DMS 273 (cell line): ENCODE measurements around the gene CABP2.
"Not testable (repeated sequence)": the region's sequence is repeated elsewhere in the genome, so short reads cannot be mapped to it uniquely, and the experiment has no call there.

Experiments
- DNase-seq: peaks from one replicate; lab custom pipeline; 2025; ENCODE audit not compliant: unreplicated experiment; lab: John Stamatoyannopoulos, UW

Gene CABP2

GRCh38 chr11:67539550-67539949 is 16.3 kb upstream of the CABP2 start:
- peak; percentile 12 for DNase-seq

GRCh38 chr11:67538823-67539505 is 15.7 kb upstream of the CABP2 start:
- no peak for DNase-seq

GRCh38 chr11:67538306-67538705 is 15.1 kb upstream of the CABP2 start:
- no peak for DNase-seq

- no peak for DNase-seq
Observed at GRCh38 chr11:67535561-67535960, 12.3 kb upstream of the CABP2 start.

- peak; percentile 42 for DNase-seq
Observed at GRCh38 chr11:67534070-67534679, 10.9 kb upstream of the CABP2 start.

GRCh38 chr11:67532889-67533288 is 9.6 kb upstream of the CABP2 start:
- no peak for DNase-seq

- DNase-seq, result peak; percentile 15
Observed at GRCh38 chr11:67530282-67530592, 7.0 kb upstream of the CABP2 start.

GRCh38 chr11:67528376-67528775 is 5.1 kb upstream of the CABP2 start:
- DNase-seq, result no peak

- DNase-seq, result no peak
Observed at GRCh38 chr11:67525275-67525976, 2.2 kb upstream of the CABP2 start.

- DNase-seq, result no peak
Observed at GRCh38 chr11:67524480-67524808, 1.2 kb upstream of the CABP2 start.

GRCh38 chr11:67523556-67524479 is 572 bp upstream of the CABP2 start:
- no peak for DNase-seq

GRCh38 chr11:67522338-67522737 is 908 bp downstream of the CABP2 start:
- DNase-seq, result no peak

- DNase-seq, result no peak
Observed at GRCh38 chr11:67521924-67522323, 1.3 kb downstream of the CABP2 start.

- DNase-seq, result no peak
Observed at GRCh38 chr11:67520856-67521824, 2.1 kb downstream of the CABP2 start.

GRCh38 chr11:67519726-67520125 is 3.5 kb downstream of the CABP2 start:
- no peak for DNase-seq

GRCh38 chr11:67517784-67518552 is 5.3 kb downstream of the CABP2 start:
- no peak for DNase-seq

- DNase-seq, result no peak
Observed at GRCh38 chr11:67516806-67517205, 6.4 kb downstream of the CABP2 start.

GRCh38 chr11:67514116-67514515 is 9.1 kb downstream of the CABP2 start:
- DNase-seq, result no peak

- not testable (repeated sequence) for DNase-seq
Observed at GRCh38 chr11:67511558-67511957, 11.7 kb downstream of the CABP2 start.

- DNase-seq, result no peak
Observed at GRCh38 chr11:67510023-67510345, 13.3 kb downstream of the CABP2 start.
